Osteoblast (primary cell): Measurements from ENCODE around the gene SPIC. TPM values are rescaled to one million over a fixed set of nuclear protein-coding genes. Genes with fewer than 3 reads are reported as not detected.

Experiments used
- DNase-seq: peaks from one replicate; pipeline ENCODE4 v3.0.0; 2011; ENCODE audit warnings: low spot score, mixed read lengths; ENCODE audit not compliant: insufficient read length; ENCODE audit errors: missing footprints
- H2AFZ ChIP-seq: 2 replicates; pipeline ENCODE4 v1.6.0; 2011; ENCODE audit warnings: mild to moderate bottlenecking, low read length
- H3K27ac ChIP-seq: 2 replicates; pipeline ENCODE4 v1.5.1; 2011; ENCODE audit warnings: mild to moderate bottlenecking, low read depth, low read length, moderate library complexity
- H3K27me3 ChIP-seq: 2 replicates; pipeline ENCODE4 v1.6.0; 2012; ENCODE audit warnings: mild to moderate bottlenecking, control low read depth, inconsistent platforms, low read length, moderate library complexity; ENCODE audit not compliant: insufficient read depth
- H3K36me3 ChIP-seq: 2 replicates; pipeline ENCODE4 v1.5.1; 2011; ENCODE audit warnings: mild to moderate bottlenecking, low read length, control low read depth, moderate library complexity; ENCODE audit not compliant: insufficient read depth
- H3K4me1 ChIP-seq: 2 replicates; pipeline ENCODE4 v1.5.1; 2011; ENCODE audit warnings: mild to moderate bottlenecking, low read length, control low read depth, moderate library complexity; ENCODE audit not compliant: insufficient read depth
- H3K4me2 ChIP-seq: 2 replicates; pipeline ENCODE4 v1.6.0; 2011; ENCODE audit warnings: mild to moderate bottlenecking, low read length; ENCODE audit not compliant: insufficient read depth
- H3K4me3 ChIP-seq: fragments of 200-600 bp; sonication (generic); 3 replicates; pipeline ENCODE4 v1.5.1; 2012; ENCODE audit warnings: mild to moderate bottlenecking, low read length, inconsistent platforms; ENCODE audit not compliant: insufficient read depth
- H3K79me2 ChIP-seq: 2 replicates; pipeline ENCODE4 v1.6.0; 2012; ENCODE audit warnings: mild to moderate bottlenecking, low read length, control low read depth, inconsistent platforms; ENCODE audit not compliant: insufficient read depth
- H3K9me3 ChIP-seq: 2 replicates; pipeline ENCODE4 v1.5.1; 2011; ENCODE audit warnings: low read depth, low read length, control low read depth
- H4K20me1 ChIP-seq: 2 replicates; pipeline ENCODE4 v1.6.0; 2012; ENCODE audit warnings: mild to moderate bottlenecking, low read length, control low read depth; ENCODE audit not compliant: insufficient read depth
- total RNA-seq: library from RNA; depleted of rRNA; stranded (reverse); fragments of >200 nt; gene quantifications from 2 replicates; pipeline ENCODE4 v1.2.3, GENCODE V29; 2012
- TF ChIP-seq, protein P1 (sequence below): IDR thresholded peaks from 2 replicates; pipeline ENCODE4 v1.5.1; 2011; ENCODE audit warnings: mild to moderate bottlenecking, low read depth, low read length, moderate library complexity; ENCODE audit errors: extremely low read depth

Gene SPIC
- total RNA-seq, 1 donor: not detected

GRCh38 chr12:101441461-101442224 lies 33.5 kb upstream of the SPIC start:
- TF ChIP-seq, protein P1, sequence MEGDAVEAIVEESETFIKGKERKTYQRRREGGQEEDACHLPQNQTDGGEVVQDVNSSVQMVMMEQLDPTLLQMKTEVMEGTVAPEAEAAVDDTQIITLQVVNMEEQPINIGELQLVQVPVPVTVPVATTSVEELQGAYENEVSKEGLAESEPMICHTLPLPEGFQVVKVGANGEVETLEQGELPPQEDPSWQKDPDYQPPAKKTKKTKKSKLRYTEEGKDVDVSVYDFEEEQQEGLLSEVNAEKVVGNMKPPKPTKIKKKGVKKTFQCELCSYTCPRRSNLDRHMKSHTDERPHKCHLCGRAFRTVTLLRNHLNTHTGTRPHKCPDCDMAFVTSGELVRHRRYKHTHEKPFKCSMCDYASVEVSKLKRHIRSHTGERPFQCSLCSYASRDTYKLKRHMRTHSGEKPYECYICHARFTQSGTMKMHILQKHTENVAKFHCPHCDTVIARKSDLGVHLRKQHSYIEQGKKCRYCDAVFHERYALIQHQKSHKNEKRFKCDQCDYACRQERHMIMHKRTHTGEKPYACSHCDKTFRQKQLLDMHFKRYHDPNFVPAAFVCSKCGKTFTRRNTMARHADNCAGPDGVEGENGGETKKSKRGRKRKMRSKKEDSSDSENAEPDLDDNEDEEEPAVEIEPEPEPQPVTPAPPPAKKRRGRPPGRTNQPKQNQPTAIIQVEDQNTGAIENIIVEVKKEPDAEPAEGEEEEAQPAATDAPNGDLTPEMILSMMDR: no peak
- Histone ChIP-seq H3K4me1 (no peaks in the 10 kb centered on the region), H3K27me3 (no peaks in the 10 kb centered on the region), H3K27ac (no peak overlapping the region), H3K4me2 (no peak overlapping the region), H3K36me3 (no peaks in the 10 kb centered on the region), H3K4me3 (no peak overlapping the region), H4K20me1 (no peaks in the 10 kb centered on the region), H3K9me3 (no peaks in the 10 kb centered on the region), H3K79me2 (no peaks in the 10 kb centered on the region), H2AFZ (no peak overlapping the region)
- DNase-seq: no peak

DNA sequence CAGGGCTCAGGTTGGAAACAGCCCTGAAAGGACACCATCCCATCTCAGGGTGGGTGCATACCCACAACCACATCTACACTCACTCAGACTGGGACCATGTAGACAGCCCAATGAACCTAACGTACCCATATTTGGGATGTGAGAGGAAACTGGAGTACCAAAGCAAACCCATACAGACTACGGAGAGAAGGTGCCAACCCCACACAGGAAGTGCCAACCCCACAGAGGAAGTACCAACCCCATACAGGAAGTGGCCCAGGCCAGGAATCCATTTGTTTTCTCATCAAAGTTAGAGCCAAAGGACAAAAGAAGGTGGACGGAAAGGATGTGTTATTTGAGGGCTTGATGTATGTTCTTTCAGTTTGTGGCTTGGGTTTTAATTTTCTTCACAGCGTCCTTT lies 19.5 kb upstream of the SPIC start:
- no peak overlapping the region for H3K4me2 ChIP-seq
- H4K20me1 ChIP-seq: no peaks in the 10 kb centered on the region
- no peak overlapping the region for H2AFZ ChIP-seq
- TF ChIP-seq, protein P1: no peak
- no peak for DNase-seq
- no peaks in the 10 kb centered on the region for H3K36me3 ChIP-seq
- no peaks in the 10 kb centered on the region for H3K4me1 ChIP-seq
- no peak overlapping the region for H3K4me3 ChIP-seq
- no peaks in the 10 kb centered on the region for H3K9me3 ChIP-seq
- H3K27ac ChIP-seq: no peak overlapping the region
- no peaks in the 10 kb centered on the region for H3K27me3 ChIP-seq
- H3K79me2 ChIP-seq: no peaks in the 10 kb centered on the region

DNA sequence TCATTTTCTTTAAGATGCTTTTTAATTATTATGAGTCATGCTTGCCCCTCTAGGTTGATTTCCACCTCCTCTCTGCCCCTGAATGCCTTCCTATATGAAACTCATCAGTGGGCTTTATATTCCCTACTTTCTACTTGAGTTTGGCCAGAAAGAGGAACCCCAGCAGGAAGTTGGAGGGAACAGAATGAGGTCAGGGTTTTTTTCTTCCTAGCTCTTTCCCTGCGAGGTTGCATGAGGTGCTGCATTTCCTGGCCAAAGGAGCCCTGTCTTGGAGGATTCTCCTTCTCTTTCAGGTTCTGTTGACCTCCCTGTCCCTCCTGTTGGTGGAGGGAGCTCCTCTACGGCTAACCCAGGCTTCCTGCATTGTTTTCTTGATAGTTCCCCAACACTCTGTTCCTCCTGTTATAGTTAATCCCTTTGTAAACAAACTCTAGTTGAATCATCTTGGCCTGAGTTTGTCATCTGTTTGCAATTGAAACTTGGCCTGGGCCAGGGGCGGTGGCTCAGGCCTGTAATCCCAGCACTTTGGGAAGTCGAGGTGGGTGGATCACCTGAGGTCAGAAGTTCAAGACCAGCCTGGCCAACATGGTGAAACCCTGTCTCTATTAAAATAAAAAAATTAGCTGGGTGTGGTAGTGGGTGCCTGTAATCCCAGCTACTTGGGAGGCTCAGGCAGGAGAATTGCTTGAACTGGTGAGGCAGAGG lies 15.3 kb upstream of the SPIC start:
- H2AFZ ChIP-seq: no peak overlapping the region
- no peaks in the 10 kb centered on the region for H3K79me2 ChIP-seq
- no peaks in the 10 kb centered on the region for H3K9me3 ChIP-seq
- no peak overlapping the region for H3K27ac ChIP-seq
- H3K36me3 ChIP-seq: no peaks in the 10 kb centered on the region
- no peak for DNase-seq
- no peak overlapping the region for H3K4me3 ChIP-seq
- no peaks in the 10 kb centered on the region for H4K20me1 ChIP-seq
- TF ChIP-seq, protein P1: no peak
- no peaks in the 10 kb centered on the region for H3K27me3 ChIP-seq
- no peaks in the 10 kb centered on the region for H3K4me1 ChIP-seq
- H3K4me2 ChIP-seq: no peak overlapping the region

GRCh38 chr12:101468948-101469347 lies 6.2 kb upstream of the SPIC start:
- no peak overlapping the region for H2AFZ ChIP-seq
- TF ChIP-seq, protein P1: no peak
- H3K4me3 ChIP-seq: no peak overlapping the region
- no peaks in the 10 kb centered on the region for H3K36me3 ChIP-seq
- H3K27me3 ChIP-seq: no peaks in the 10 kb centered on the region
- H4K20me1 ChIP-seq: no peaks in the 10 kb centered on the region
- H3K27ac ChIP-seq: no peak overlapping the region
- H3K79me2 ChIP-seq: no peaks in the 10 kb centered on the region
- no peak for DNase-seq
- H3K4me2 ChIP-seq: no peak overlapping the region
- H3K4me1 ChIP-seq: no peaks in the 10 kb centered on the region
- H3K9me3 ChIP-seq: no peaks in the 10 kb centered on the region
